ENCODE results near the gene TUSC2. TPM values are rescaled to one million over a fixed set of nuclear protein-coding genes. Genes with fewer than 3 reads are reported as not detected.

TUSC2 gene
- total RNA-seq, 1 experiment from 2014 or later, result 34.0 TPM

- Histone ChIP-seq H3K9me3 (ENCODE audit: control insufficient read depth in 1 of 2, insufficient read depth in 1 of 2, low read depth in 1 of 2, low read length in 2 of 2) (no peaks in the 10 kb centered on the region), H2AFZ (ENCODE audit: low read depth, low read length, poor library complexity, severe bottlenecking) (no peak overlapping the region), H3K27me3 (ENCODE audit: insufficient read depth, low read length) (no peaks in the 10 kb centered on the region), H3K4me2 (ENCODE audit: low read length) (no peak overlapping the region), H3K36me3 (ENCODE audit: control insufficient read depth in 1 of 2, insufficient read depth in 2 of 2, low read length in 2 of 2) (no peaks in the 10 kb centered on the region), H3K9me2 (ENCODE audit: insufficient read depth) (no peaks in the 10 kb centered on the region), H4K20me1 (ENCODE audit: insufficient read depth) (no peaks in the 10 kb centered on the region), H3K4me1 (ENCODE audit: control insufficient read depth in 1 of 2, insufficient read depth in 2 of 2, low read length in 2 of 2) (peaks cover 16 to 26% of the 10 kb centered on the region in 2 experiments; a peak in 3 of 4 replicates), H3K4me3 (replicated peaks in 1 of 2; ENCODE audit: low read depth in 1 of 2, low read length in 2 of 2) (no peak overlapping the region), H3K79me2 (ENCODE audit: insufficient read depth, low read length) (no peaks in the 10 kb centered on the region), H3K9ac (ENCODE audit: low read length) (no peak overlapping the region), H3K27ac (ENCODE audit: low read depth, low read length) (no peak overlapping the region)
- DNase-seq (ENCODE audit: low read depth, low spot score) (no peak), ATAC-seq (no peak)
- intact Hi-C loops (cut with micrococcal nuclease), result no loop called here
- CTCF ChIA-PET, result interaction anchor here (1.7 kb wide), 1 partner anchor 47 kb away, joined by 3 read pairs; no protein-coding TSS in a partner anchor
- TF ChIP-seq ZFX (IDR thresholded peaks at IDR 0.05) (no peak), FOSL1 (IDR thresholded peaks at IDR 0.05; ENCODE audit: low read depth) (no peak), ZNF274 (IDR thresholded peaks at IDR 0.05; ENCODE audit: low read depth, low read length) (no peak), EZH2 (IDR thresholded peaks at IDR 0.05) (no peak), CEBPB (IDR thresholded peaks at IDR 0.05; ENCODE audit: low read depth) (no peak), SIN3A (IDR thresholded peaks at IDR 0.05; ENCODE audit: low read depth) (no peak), SRF (IDR thresholded peaks at IDR 0.05; ENCODE audit: low read depth) (no peak), ELF1 (IDR thresholded peaks at IDR 0.05; ENCODE audit: borderline replicate concordance, low read depth) (no peak), MAX (IDR thresholded peaks at IDR 0.05) (no peak), EGR1 (IDR thresholded peaks at IDR 0.05; ENCODE audit: low read depth) (no peak), POLR2A (IDR thresholded peaks at IDR 0.05; ENCODE audit: borderline replicate concordance, extremely low read depth, insufficient read depth, insufficient read length) (no peak), RAD21 (IDR thresholded peaks at IDR 0.05; ENCODE audit: low read depth) (no peak), CTCF (IDR thresholded peaks at IDR 0.05 in 2 of 3, conservative IDR thresholded peaks at IDR 0.05 in 1 of 3; ENCODE audit: borderline replicate concordance in 1 of 3, insufficient read depth in 1 of 3, low read depth in 2 of 3, low read length in 2 of 3) (no peak), YY1 (IDR thresholded peaks at IDR 0.05; ENCODE audit: extremely low read depth, insufficient replicate concordance, low read depth, low read length) (no peak), ZBTB33 (IDR thresholded peaks at IDR 0.05; ENCODE audit: extremely low read depth, insufficient replicate concordance, low read length) (no peak), POLR2AphosphoS5 (IDR thresholded peaks at IDR 0.05; ENCODE audit: low read depth, low read length) (no peak), JUND (IDR thresholded peaks at IDR 0.05) (no peak)
- TF ChIP-seq, protein P1, sequence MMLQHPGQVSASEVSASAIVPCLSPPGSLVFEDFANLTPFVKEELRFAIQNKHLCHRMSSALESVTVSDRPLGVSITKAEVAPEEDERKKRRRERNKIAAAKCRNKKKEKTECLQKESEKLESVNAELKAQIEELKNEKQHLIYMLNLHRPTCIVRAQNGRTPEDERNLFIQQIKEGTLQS (IDR thresholded peaks at IDR 0.05), result no peak
- TF ChIP-seq, protein P2, sequence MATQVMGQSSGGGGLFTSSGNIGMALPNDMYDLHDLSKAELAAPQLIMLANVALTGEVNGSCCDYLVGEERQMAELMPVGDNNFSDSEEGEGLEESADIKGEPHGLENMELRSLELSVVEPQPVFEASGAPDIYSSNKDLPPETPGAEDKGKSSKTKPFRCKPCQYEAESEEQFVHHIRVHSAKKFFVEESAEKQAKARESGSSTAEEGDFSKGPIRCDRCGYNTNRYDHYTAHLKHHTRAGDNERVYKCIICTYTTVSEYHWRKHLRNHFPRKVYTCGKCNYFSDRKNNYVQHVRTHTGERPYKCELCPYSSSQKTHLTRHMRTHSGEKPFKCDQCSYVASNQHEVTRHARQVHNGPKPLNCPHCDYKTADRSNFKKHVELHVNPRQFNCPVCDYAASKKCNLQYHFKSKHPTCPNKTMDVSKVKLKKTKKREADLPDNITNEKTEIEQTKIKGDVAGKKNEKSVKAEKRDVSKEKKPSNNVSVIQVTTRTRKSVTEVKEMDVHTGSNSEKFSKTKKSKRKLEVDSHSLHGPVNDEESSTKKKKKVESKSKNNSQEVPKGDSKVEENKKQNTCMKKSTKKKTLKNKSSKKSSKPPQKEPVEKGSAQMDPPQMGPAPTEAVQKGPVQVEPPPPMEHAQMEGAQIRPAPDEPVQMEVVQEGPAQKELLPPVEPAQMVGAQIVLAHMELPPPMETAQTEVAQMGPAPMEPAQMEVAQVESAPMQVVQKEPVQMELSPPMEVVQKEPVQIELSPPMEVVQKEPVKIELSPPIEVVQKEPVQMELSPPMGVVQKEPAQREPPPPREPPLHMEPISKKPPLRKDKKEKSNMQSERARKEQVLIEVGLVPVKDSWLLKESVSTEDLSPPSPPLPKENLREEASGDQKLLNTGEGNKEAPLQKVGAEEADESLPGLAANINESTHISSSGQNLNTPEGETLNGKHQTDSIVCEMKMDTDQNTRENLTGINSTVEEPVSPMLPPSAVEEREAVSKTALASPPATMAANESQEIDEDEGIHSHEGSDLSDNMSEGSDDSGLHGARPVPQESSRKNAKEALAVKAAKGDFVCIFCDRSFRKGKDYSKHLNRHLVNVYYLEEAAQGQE (IDR thresholded peaks at IDR 0.05; ENCODE audit: low read depth), result no peak
- RAD21 ChIA-PET (ENCODE audit: low non-redundant PET in 1 of 2, low total read pairs in 2 of 2, uncharacterized antibody in 2 of 2, unreplicated experiment in 2 of 2), result no interaction called here
- POLR2A ChIA-PET, result no interaction called here
- BruUV-seq (replicated peaks), result no TSS peak
Observed at GRCh38 chr3:50276762-50277101, 51.3 kb downstream of the TUSC2 start.
